ENCODE data around the gene MYL5. TPM values are rescaled to one million over a fixed set of nuclear protein-coding genes. Genes with fewer than 3 reads are reported as not detected.

MYL5 gene
- polyA plus RNA-seq, 2 of the 4 experiments (the other 2 are of a cell fraction), result 8.0 to 8.3 TPM

DNA sequence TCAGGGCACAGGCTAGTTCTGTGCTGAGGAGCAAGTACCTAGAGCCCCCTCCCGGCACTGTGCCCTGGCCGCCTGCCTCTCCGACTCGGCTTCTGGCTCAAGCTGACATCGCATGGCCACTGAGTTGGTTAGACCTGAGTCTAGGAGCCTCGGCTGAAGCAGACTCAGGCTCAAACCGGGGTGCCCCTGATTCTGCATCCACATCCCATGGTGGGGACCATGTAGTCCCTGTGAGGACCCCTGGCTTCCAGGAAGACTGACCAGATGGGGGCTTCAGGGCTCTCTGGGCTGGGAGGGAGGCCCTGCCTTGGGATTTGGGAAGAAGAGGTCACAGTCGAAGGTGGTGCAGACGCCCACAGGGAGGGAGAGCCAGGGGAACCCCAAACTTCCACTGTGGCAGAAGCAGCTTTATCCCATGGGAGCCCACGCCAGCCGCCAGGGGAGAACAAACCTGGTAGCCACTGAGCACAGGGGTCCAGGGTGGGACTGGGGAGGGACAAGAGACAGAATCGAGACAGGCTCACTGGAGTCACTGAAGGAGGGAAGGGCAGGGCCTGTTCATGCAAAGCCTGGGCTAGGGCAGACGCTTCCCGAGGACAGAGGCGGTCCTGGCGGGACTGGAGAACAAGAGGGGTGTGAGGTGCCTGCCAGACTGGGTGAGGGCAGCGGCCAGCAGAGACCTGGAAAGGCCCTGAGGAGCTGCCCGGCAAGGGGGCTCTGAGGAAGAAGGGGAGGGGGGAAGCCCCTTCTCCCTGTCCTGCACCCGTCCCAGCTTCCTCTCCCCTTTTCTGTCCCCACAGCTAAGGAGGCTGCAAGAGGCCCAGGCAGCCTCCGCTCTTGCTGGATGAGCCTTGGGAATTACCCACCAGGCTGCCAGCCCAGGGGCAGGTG lies 47.9 kb upstream of the MYL5 start:
- no peak for ATAC-seq
- ChIA-PET CTCF (interaction anchor here (0.6 kb wide), 1 partner anchor 90 kb away, joined by 3 read pairs; no protein-coding TSS in a partner anchor), POLR2A (no interaction called here)
- TF ChIP-seq, protein P1, sequence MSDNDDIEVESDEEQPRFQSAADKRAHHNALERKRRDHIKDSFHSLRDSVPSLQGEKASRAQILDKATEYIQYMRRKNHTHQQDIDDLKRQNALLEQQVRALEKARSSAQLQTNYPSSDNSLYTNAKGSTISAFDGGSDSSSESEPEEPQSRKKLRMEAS (IDR thresholded peaks at IDR 0.05), result no peak
- no peak for TF ChIP-seq MAFK (IDR thresholded peaks at IDR 0.05; ENCODE audit: partially characterized antibody)
- TF ChIP-seq CBX8 (IDR thresholded peaks at IDR 0.05), result no peak
- no peak for TF ChIP-seq FOSL2 (IDR thresholded peaks at IDR 0.05)
- no peak for TF ChIP-seq FOSL2 (CRISPR knock-in tag; IDR thresholded peaks at IDR 0.05)
- no peak for TF ChIP-seq EHMT2 (IDR thresholded peaks at IDR 0.05; ENCODE audit: low read depth)
- TF ChIP-seq RFX5 (IDR thresholded peaks at IDR 0.05), result no peak
- TF ChIP-seq ZNF302 (CRISPR knock-in tag; IDR thresholded peaks at IDR 0.05), result no peak
- no peak for TF ChIP-seq HOXB13 (CRISPR knock-in tag; IDR thresholded peaks at IDR 0.05; ENCODE audit: low read depth)
- no peak for TF ChIP-seq FOSB (CRISPR knock-in tag; IDR thresholded peaks at IDR 0.05)
- TF ChIP-seq ZC3H11A (IDR thresholded peaks at IDR 0.05), result no peak
- TF ChIP-seq ESRRA (IDR thresholded peaks at IDR 0.05; ENCODE audit: borderline replicate concordance, low read length), result no peak
- no peak for TF ChIP-seq KDM1A (IDR thresholded peaks at IDR 0.05; ENCODE audit: low read depth)
- TF ChIP-seq NPAS2 (CRISPR knock-in tag; IDR thresholded peaks at IDR 0.05; ENCODE audit: borderline replicate concordance), result no peak
- no peak for TF ChIP-seq BHLHE40 (IDR thresholded peaks at IDR 0.05; ENCODE audit: low read depth, low read length)
- TF ChIP-seq MYC (IDR thresholded peaks at IDR 0.05; ENCODE audit: borderline replicate concordance, low read length), result no peak
- no peak for TF ChIP-seq EHF (CRISPR knock-in tag; IDR thresholded peaks at IDR 0.05)
- no peak for TF ChIP-seq NFE2L2 (conservative IDR thresholded peaks at IDR 0.05; ENCODE audit: low read length)
- Histone ChIP-seq H3K4me2 (no peak overlapping the region), H3K9me3 (no peaks in the 10 kb centered on the region), H3K4me3 (no peak overlapping the region), H3K27ac (no peak overlapping the region), H3K4me1 (no peaks in the 10 kb centered on the region)
- WGBS (ENCODE audit: missing lambda C conversion rate), result 51% methylated on average over 11 of the region's 20 CpGs
- FAIRE-seq, result no peak
- no peak for DNase-seq (ENCODE audit: low read depth in 1 of 2, low spot score in 1 of 2)

DNA sequence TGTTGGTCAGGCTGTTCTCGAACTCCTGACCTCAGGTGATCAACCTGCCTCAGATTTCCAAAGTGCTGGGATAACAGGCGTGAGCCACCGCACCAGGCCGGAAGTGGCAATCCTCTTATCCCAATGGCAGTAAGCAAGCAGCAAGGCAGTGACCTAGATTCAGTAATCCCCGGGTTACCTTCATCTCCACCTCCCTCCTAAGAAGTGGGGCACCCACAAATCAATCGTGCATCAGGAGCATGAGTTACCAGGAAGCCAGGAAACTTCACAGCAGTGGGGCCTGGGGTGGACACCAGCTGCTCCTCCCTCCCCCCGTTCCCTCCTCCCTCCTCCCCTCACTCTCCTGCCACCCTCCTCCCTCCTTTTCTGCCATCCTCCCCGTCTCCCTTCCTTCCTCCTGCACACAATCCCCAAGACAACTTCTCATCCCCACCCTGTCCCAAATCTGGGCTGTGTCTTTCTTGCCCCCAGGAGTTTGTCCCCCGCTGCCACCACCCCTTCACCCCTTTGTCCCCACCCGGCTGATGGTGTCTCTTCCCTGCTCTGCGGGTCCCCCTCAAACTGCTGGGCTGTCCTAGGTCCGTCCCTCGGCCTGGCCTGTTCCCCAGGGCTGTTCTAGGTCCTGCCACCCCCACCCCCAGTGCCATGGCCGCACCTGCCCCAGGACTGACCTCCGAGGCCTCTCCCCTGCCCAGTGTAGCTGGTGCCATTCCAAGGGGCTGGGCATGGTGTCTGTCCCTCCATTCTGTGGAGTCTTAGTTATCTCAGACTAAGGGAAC lies 46.8 kb upstream of the MYL5 start:
- ChIA-PET POLR2A (no interaction called here), CTCF (no interaction called here)
- Histone ChIP-seq H3K9me3 (no peaks in the 10 kb centered on the region), H3K27ac (no peak overlapping the region), H3K4me3 (no peak overlapping the region), H3K4me2 (no peak overlapping the region), H3K4me1 (no peaks in the 10 kb centered on the region)
- no peak for ATAC-seq
- 42% methylated on average over 4 of the region's 15 CpGs for WGBS (ENCODE audit: missing lambda C conversion rate)
- TF ChIP-seq, protein P2, sequence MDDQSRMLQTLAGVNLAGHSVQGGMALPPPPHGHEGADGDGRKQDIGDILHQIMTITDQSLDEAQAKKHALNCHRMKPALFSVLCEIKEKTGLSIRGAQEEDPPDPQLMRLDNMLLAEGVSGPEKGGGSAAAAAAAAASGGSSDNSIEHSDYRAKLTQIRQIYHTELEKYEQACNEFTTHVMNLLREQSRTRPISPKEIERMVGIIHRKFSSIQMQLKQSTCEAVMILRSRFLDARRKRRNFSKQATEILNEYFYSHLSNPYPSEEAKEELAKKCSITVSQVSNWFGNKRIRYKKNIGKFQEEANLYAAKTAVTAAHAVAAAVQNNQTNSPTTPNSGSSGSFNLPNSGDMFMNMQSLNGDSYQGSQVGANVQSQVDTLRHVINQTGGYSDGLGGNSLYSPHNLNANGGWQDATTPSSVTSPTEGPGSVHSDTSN (IDR thresholded peaks at IDR 0.05), result no peak
- no peak for TF ChIP-seq NR3C1 (IDR thresholded peaks at IDR 0.05)
- no peak for TF ChIP-seq HOXB5 (CRISPR knock-in tag; IDR thresholded peaks at IDR 0.05)
- TF ChIP-seq NPAS2 (CRISPR knock-in tag; IDR thresholded peaks at IDR 0.05; ENCODE audit: borderline replicate concordance), result no peak
- TF ChIP-seq, protein P3, sequence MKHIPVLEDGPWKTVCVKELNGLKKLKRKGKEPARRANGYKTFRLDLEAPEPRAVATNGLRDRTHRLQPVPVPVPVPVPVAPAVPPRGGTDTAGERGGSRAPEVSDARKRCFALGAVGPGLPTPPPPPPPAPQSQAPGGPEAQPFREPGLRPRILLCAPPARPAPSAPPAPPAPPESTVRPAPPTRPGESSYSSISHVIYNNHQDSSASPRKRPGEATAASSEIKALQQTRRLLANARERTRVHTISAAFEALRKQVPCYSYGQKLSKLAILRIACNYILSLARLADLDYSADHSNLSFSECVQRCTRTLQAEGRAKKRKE (CRISPR knock-in tag; IDR thresholded peaks at IDR 0.05; ENCODE audit: low read depth), result no peak
- no peak for TF ChIP-seq RFX5 (IDR thresholded peaks at IDR 0.05)
- no peak for TF ChIP-seq GATA3 (IDR thresholded peaks at IDR 0.05; ENCODE audit: borderline replicate concordance)
- no peak for TF ChIP-seq CBX2 (IDR thresholded peaks at IDR 0.05; ENCODE audit: borderline replicate concordance, low read depth)
- no peak for TF ChIP-seq FOSL2 (IDR thresholded peaks at IDR 0.05)
- no peak for TF ChIP-seq FOSL2 (CRISPR knock-in tag; IDR thresholded peaks at IDR 0.05)
- TF ChIP-seq ESRRA (IDR thresholded peaks at IDR 0.05; ENCODE audit: borderline replicate concordance, low read length), result no peak
- no peak for TF ChIP-seq ZFP36 (IDR thresholded peaks at IDR 0.05; ENCODE audit: borderline replicate concordance, partially characterized antibody)
- TF ChIP-seq ZNF302 (CRISPR knock-in tag; IDR thresholded peaks at IDR 0.05), result no peak
- TF ChIP-seq TFCP2L1 (CRISPR knock-in tag; IDR thresholded peaks at IDR 0.05), result no peak
- no peak for TF ChIP-seq RARB (CRISPR knock-in tag; IDR thresholded peaks at IDR 0.05)
- TF ChIP-seq, protein P4, sequence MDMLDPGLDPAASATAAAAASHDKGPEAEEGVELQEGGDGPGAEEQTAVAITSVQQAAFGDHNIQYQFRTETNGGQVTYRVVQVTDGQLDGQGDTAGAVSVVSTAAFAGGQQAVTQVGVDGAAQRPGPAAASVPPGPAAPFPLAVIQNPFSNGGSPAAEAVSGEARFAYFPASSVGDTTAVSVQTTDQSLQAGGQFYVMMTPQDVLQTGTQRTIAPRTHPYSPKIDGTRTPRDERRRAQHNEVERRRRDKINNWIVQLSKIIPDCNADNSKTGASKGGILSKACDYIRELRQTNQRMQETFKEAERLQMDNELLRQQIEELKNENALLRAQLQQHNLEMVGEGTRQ (IDR thresholded peaks at IDR 0.05), result no peak
- no peak for TF ChIP-seq MYC (IDR thresholded peaks at IDR 0.05; ENCODE audit: borderline replicate concordance, low read length)
- TF ChIP-seq JUNB (IDR thresholded peaks at IDR 0.05), result no peak
- TF ChIP-seq PHF8 (IDR thresholded peaks at IDR 0.05; ENCODE audit: borderline replicate concordance, low read depth), result no peak
- no peak for FAIRE-seq
- no peak for DNase-seq (ENCODE audit: low read depth in 1 of 2, low spot score in 1 of 2)
